TTC549 (cell line): ENCODE results near the gene TPO.

Experiments used
- FAIRE-seq: peaks from 2 replicates; lab custom pipeline; 2012; peaks lifted over from hg19 to GRCh38; lab: Jason Lieb, UNC

TPO gene

DNA sequence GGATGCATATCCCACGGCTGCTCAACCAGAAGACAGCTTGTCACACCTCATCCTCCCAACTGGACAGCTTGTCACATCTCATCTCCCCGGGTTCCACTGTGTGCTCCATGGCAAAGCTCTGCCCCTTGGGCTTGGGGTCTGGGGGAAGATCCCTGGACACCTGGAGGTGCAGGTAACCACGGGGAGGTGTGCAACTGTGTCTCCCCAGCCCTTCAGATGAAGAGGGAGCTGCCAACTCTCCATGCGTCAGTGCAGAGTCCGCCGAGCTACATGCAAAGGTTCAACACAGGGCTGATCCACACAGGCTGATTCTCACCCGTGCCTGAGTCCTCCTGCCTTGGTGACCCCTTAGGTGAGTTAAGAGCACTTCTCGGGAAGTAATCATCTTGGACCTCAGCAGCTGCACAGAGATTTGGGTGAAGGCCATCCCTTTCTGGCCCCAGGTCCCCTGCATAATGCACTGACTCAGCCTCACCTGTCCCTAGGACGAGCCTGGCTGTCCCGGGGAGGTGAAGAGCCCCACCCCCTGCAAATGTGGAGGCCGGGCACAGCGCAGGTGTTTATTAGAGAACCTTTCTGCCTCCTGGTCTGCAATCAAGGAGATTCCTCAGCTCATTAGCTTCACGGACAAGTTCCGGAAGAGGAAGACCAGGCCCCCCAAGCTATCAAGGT lies 173.1 kb downstream of the TPO start:
- FAIRE-seq = no peak

DNA sequence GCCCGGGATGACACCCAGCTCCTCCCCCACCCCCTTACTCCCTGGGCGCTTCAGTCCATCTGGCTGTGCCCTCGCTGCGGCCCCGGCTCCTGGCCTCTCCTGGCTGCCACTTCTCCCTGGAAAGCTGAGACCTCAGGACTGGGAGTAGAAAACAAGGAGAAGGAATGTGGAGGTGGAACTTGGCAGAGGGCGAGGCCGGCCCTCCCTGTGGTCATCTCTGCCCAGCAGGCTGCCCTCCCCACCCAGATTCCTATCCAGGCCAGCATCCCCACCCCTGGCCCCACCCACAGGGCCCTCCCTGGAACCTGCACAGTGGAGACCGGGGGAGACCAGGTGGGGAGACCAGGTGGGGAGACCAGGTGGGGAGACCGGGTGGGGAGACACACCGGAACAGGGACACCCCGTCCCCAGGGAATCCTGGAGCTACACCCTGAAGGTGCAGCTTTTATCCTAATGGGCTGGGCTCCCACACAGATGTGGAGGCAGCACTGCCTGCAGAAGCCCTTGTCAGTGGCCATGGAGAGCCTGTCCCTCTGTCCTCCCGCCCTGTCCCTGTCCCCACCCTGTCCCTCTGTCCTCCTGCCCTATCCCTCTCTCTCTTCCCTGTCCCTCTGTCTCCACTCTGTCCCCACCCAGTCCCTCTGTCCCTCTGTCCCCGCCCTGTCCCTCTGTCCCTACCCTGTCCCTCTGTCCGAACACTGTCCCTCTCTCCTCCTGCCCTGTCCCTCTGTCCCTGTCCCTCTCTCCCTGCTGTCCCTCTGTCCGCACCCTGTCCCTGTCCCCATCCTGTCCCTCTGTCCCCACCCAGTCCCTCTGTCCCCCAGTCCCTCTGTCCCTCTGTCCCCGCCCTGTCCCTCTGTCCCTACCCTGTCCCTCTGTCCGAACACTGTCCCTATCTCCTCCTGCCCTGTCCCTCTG lies 173.9 kb downstream of the TPO start:
- no peak for FAIRE-seq

DNA sequence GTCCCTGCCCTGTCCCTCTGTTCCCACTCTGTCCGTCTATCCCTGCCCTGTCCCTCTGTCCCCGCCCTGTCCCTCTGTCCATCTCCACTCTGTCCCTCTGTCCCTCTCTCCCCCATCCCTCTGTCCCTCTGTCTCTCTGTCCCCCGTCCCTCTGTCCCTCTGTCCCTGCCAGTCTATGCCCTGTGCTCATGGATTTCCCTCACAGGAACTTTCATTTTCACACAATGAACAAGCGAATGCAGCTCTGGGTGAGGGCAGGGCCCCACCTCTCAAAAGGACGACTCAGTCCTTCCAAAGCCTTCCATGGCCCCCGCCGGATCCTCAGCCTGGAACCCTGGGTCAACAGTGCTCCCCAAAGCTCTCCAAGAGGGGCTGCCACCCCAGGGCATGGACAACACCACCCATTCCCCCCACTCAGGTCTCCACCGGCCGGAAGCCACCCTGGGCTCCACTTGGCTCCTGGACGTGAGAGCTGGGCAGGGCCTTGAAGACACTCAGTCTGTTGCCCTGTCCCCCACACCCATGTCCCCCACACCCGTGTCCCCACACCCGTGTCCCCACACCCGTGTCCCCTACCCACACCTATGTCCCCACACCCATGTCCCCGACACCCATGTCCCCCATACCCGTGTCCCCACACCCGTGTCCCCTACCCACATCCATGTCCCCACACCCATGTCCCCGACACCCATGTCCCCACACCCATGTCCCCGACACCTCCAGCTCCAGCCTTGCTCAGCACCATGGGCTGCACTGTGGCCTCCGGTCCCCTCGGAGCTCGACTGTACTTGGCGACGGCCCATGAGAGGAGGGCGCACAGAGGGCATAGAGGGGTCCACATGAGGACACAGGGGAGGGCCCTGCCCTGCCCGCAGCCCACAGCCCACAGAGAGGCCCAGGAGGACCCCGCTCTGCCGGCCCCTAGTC lies 175.1 kb downstream of the TPO start:
- no peak for FAIRE-seq

DNA sequence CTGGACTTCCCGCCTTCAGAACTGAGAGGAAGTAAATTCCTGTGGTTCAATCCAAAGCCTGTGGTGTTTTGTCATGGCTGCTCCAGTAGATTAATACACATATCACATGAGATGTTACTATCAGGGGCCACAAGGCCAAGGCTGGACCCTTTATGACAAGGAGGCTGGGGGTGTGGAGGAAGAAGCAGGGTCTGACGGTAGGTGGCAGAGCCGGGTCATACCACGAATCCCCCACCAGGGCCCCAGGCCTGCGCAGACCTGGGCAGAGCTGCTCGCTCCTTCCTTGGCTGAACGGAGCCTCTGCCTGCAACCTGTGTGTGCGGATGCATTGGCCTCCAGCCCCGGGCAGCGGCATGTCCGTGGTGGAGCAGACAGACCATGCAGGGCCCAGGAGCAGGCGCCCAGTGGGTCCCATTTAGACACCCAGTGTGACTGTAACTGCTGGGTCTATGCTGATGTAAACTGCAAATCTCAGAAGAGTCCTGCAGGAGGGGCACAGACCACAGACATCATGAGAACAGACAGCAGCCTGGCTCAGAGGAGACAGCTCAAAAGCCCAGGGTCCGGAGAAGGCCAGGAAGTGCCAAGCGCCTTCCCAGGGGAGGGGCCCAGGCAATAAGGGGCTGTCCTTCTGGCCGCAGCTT lies 175.8 kb downstream of the TPO start:
- no peak for FAIRE-seq

DNA sequence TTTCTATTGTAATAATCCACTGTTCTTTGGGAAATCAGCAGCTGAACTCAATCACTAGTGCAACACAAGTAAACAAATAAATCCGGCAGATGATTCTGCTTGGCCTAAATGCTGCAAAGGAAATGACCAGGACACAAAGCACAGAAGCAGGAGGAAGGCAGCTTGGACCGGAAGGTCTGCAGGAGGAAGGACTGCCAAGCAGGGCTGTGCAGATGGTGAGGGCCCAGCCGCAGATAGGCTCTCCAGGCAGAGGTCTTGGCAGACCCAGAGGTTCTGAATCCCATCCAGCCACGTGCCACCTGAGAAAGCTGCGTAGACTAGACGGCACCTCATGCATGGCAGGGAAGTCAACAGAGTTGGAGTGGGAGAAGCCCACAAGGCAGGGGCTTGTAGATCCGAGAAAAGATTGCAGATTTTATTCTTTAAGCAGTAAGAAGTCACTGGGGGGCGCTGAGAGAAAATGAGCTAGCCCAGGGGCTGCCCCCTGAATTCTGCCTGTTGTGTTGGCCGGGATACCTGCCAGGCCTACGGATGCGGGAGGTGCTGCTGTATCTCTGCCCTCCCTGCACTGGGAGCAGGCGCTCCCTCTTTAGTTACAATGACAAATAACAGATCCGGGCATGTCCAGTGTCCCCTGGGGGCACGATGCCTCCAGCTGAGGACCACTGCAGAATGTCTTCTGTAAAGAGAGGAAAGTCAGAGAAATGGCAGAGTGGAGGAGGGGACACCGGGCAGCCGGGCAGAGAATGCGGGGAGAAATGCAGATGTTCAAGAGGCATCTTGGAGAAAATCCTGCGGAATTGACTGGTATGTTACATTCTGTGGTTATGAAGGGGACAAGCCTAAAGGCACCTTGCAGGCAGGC lies 177.6 kb downstream of the TPO start:
- FAIRE-seq = no peak

DNA sequence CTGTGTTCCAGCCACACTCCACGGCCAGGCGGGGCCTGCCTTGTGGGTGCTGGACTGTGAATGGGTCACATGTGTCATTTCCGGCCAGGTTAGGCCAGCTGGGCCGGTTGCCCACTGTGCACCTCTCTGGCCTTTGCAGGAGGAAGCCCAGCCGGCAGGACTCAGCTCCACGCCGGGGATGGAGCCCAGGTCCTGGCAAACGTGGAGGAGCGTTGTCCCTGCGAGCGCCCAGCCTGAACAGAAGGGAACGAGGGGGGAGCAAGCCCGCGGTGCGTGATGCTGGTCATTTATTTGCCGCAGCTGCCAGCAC lies 178.2 kb downstream of the TPO start:
- no peak for FAIRE-seq
